Measurements from ENCODE around the gene ANKRD27.

The ANKRD27 gene

GRCh38 chr19:32692727-32693061, 17.7 kb upstream of the ANKRD27 start:
- DNase-seq (ENCODE audit: insufficient read length, low spot score) (no peak), FAIRE-seq (no peak)
- no peak for TF ChIP-seq POLR2A (IDR thresholded peaks at IDR 0.05; ENCODE audit: low read depth, low read length)

- DNase-seq (ENCODE audit: insufficient read length, low spot score) (peak; percentile 46), FAIRE-seq (no peak)
- no peak for TF ChIP-seq POLR2A (IDR thresholded peaks at IDR 0.05; ENCODE audit: low read depth, low read length)
Observed at GRCh38 chr19:32691952-32692726, 17.2 kb upstream of the ANKRD27 start.

- DNase-seq (ENCODE audit: insufficient read length, low spot score) (peak; percentile 98), FAIRE-seq (no peak)
- peak; percentile 96 for TF ChIP-seq POLR2A (IDR thresholded peaks at IDR 0.05; ENCODE audit: low read depth, low read length)
Observed at GRCh38 chr19:32691291-32691951, 16.4 kb upstream of the ANKRD27 start, which contains the start of gene NUDT19. Gene NUDT19, plus strand, starts transcription at chr19:32691821. Its CDS starts 140 bp downstream, at chr19:32691961.

- DNase-seq (ENCODE audit: insufficient read length, low spot score) (no peak), FAIRE-seq (no peak)
- no peak for TF ChIP-seq POLR2A (IDR thresholded peaks at IDR 0.05; ENCODE audit: low read depth, low read length)
Observed at GRCh38 chr19:32688311-32688710, 13.3 kb upstream of the ANKRD27 start.

- DNase-seq (ENCODE audit: insufficient read length, low spot score), result no peak
- no peak for TF ChIP-seq POLR2A (IDR thresholded peaks at IDR 0.05; ENCODE audit: low read depth, low read length)
- FAIRE-seq, result no peak
Observed at GRCh38 chr19:32687681-32688080, 12.7 kb upstream of the ANKRD27 start.

- no peak for TF ChIP-seq POLR2A (IDR thresholded peaks at IDR 0.05; ENCODE audit: low read depth, low read length)
- DNase-seq (ENCODE audit: insufficient read length, low spot score) (no peak), FAIRE-seq (no peak)
Observed at GRCh38 chr19:32686847-32687475, 12.0 kb upstream of the ANKRD27 start.

GRCh38 chr19:32682317-32682716, 7.3 kb upstream of the ANKRD27 start:
- DNase-seq (ENCODE audit: insufficient read length, low spot score) (no peak), FAIRE-seq (no peak)
- no peak for TF ChIP-seq POLR2A (IDR thresholded peaks at IDR 0.05; ENCODE audit: low read depth, low read length)

- FAIRE-seq (no peak), DNase-seq (ENCODE audit: insufficient read length, low spot score) (no peak)
- no peak for TF ChIP-seq POLR2A (IDR thresholded peaks at IDR 0.05; ENCODE audit: low read depth, low read length)
Observed at GRCh38 chr19:32680986-32681385, 6.0 kb upstream of the ANKRD27 start.

- no peak for FAIRE-seq
- TF ChIP-seq POLR2A (IDR thresholded peaks at IDR 0.05; ENCODE audit: low read depth, low read length), result no peak
- DNase-seq (ENCODE audit: insufficient read length, low spot score), result no peak
Observed at GRCh38 chr19:32677657-32678056, 2.7 kb upstream of the ANKRD27 start.

- FAIRE-seq (no peak), DNase-seq (ENCODE audit: insufficient read length, low spot score) (no peak)
Observed at GRCh38 chr19:32676895-32677359, 1.9 kb upstream of the ANKRD27 start.

GRCh38 chr19:32676186-32676894, 1.4 kb upstream of the ANKRD27 start:
- no peak for TF ChIP-seq POLR2A (IDR thresholded peaks at IDR 0.05; ENCODE audit: low read depth, low read length)
- FAIRE-seq (no peak), DNase-seq (ENCODE audit: insufficient read length, low spot score) (no peak)

More at GRCh38 chr19:32676895-32677359, 1.9 kb upstream of the ANKRD27 start:
- no peak for TF ChIP-seq POLR2A (IDR thresholded peaks at IDR 0.05; ENCODE audit: low read depth, low read length)

GRCh38 chr19:32675720-32676185, 773 bp upstream of the ANKRD27 start, which contains the start of gene RGS9BP:
Gene RGS9BP, plus strand, starts transcription at chr19:32675848. Its CDS starts 416 bp downstream, at chr19:32676264.
- DNase-seq (ENCODE audit: insufficient read length, low spot score) (peak; percentile 97), FAIRE-seq (no peak)
- TF ChIP-seq POLR2A (IDR thresholded peaks at IDR 0.05; ENCODE audit: low read depth, low read length), result peak; percentile 20; the same call in 1 of the 2 replicates

- no peak for TF ChIP-seq POLR2A (IDR thresholded peaks at IDR 0.05; ENCODE audit: low read depth, low read length)
- DNase-seq (ENCODE audit: insufficient read length, low spot score), result no peak
- no peak for FAIRE-seq
Observed at GRCh38 chr19:32674153-32674930, 638 bp downstream of the ANKRD27 start.

Data from H54 (cell line).